ENCODE measurements around the gene ADGRG3. TPM values are rescaled to one million over a fixed set of nuclear protein-coding genes. Genes with fewer than 3 reads are reported as not detected.

ADGRG3 gene
- total and polyA plus RNA-seq, 2 of the 13 experiments (the other 11 are each of a cell fraction or from before 2014, with no cell fraction given): 2.7 to 11.8 TPM

GRCh38 chr16:57735755-57736418 lies 67.8 kb downstream of the ADGRG3 start, which contains the start of gene KATNB1 (continued):
- no peak for TF ChIP-seq ATF6 (CRISPR knock-in tag; conservative IDR thresholded peaks at IDR 0.05)
- no peak for TF ChIP-seq ARHGAP35 (CRISPR knock-in tag; IDR thresholded peaks at IDR 0.05; ENCODE audit: borderline replicate concordance)
- no peak for TF ChIP-seq REL (CRISPR knock-in tag; conservative IDR thresholded peaks at IDR 0.05)
- TF ChIP-seq MLX (CRISPR knock-in tag; IDR thresholded peaks at IDR 0.05): 0 out of 2 replicates have a peak, but pooled peaks have one; percentile 10
- no peak for TF ChIP-seq SMYD3 (CRISPR knock-in tag; IDR thresholded peaks at IDR 0.05)
- TF ChIP-seq ZNF687 (CRISPR knock-in tag; IDR thresholded peaks at IDR 0.05): peak; percentile 54
- TF ChIP-seq BCL6 (CRISPR knock-in tag; IDR thresholded peaks at IDR 0.05): peak; percentile 17; the same call in 1 of the 2 replicates
- no peak for TF ChIP-seq HNRNPH1 (optimal IDR thresholded peaks at IDR 0.05; ENCODE audit: low read depth, low read length)
- TF ChIP-seq ZEB1 (IDR thresholded peaks at IDR 0.05; ENCODE audit: insufficient replicate concordance, low read depth): no peak
- no peak; the same call in 1 of the 2 replicates for TF ChIP-seq DPF2 (CRISPR knock-in tag; IDR thresholded peaks at IDR 0.05; ENCODE audit: borderline replicate concordance, low read depth)
- TF ChIP-seq BRF2 (CRISPR knock-in tag; IDR thresholded peaks at IDR 0.05): no peak
- 0 out of 2 replicates have a peak, but pooled peaks have one; percentile 10 for TF ChIP-seq MXD4 (CRISPR knock-in tag; IDR thresholded peaks at IDR 0.05)
- peak; percentile 34 for TF ChIP-seq TBX2 (CRISPR knock-in tag; IDR thresholded peaks at IDR 0.05; ENCODE audit: borderline replicate concordance)
- peak; percentile 66 for TF ChIP-seq ZNF710 (CRISPR knock-in tag; IDR thresholded peaks at IDR 0.05; ENCODE audit: borderline replicate concordance)
- peak; percentile 23; the same call in 1 of the 3 replicates for TF ChIP-seq MXI1 (IDR thresholded peaks at IDR 0.05; ENCODE audit: borderline replicate concordance, low read depth, low read length)
- peak; percentile 34 for TF ChIP-seq TAF1 (CRISPR knock-in tag; IDR thresholded peaks at IDR 0.05)
- TF ChIP-seq RBM39 (IDR thresholded peaks at IDR 0.05; ENCODE audit: low read depth, low read length, poor library complexity, severe bottlenecking): peak; percentile 24
- TF ChIP-seq ZMYM2 (CRISPR knock-in tag; IDR thresholded peaks at IDR 0.05): no peak
- peak; percentile 71; the same call in 1 of the 2 replicates for TF ChIP-seq ZNF768 (CRISPR knock-in tag; IDR thresholded peaks at IDR 0.05)

All from HepG2 (cell line).